ENCODE measurements around the gene GATA3. TPM values are rescaled to one million over a fixed set of nuclear protein-coding genes. Genes with fewer than 3 reads are reported as not detected.

The GATA3 gene
- total RNA-seq, 4 donors from 2014 or later, result 0.80 to 5.8 (median 1.4) TPM; not detected in 1

GRCh38 chr10:8058274-8059111 is 4.0 kb downstream of the GATA3 start:
- Histone ChIP-seq H3K9me3 (peaks cover 0 to 2% (median 0%) of the 10 kb centered on the region in 4 donors), H3K36me3 (no peaks in the 10 kb centered on the region), H3K27ac (peak overlapping the region in 2 of 4 donors; percentile 46 to 54), H3K4me1 (peaks cover 0 to 27% (median 3%) of the 10 kb centered on the region in 4 donors), H3K27me3 (peaks cover 0 to 25% of the 10 kb centered on the region in 2 donors), H3K4me3 (no peak overlapping the region)
- TF ChIP-seq, protein P1, sequence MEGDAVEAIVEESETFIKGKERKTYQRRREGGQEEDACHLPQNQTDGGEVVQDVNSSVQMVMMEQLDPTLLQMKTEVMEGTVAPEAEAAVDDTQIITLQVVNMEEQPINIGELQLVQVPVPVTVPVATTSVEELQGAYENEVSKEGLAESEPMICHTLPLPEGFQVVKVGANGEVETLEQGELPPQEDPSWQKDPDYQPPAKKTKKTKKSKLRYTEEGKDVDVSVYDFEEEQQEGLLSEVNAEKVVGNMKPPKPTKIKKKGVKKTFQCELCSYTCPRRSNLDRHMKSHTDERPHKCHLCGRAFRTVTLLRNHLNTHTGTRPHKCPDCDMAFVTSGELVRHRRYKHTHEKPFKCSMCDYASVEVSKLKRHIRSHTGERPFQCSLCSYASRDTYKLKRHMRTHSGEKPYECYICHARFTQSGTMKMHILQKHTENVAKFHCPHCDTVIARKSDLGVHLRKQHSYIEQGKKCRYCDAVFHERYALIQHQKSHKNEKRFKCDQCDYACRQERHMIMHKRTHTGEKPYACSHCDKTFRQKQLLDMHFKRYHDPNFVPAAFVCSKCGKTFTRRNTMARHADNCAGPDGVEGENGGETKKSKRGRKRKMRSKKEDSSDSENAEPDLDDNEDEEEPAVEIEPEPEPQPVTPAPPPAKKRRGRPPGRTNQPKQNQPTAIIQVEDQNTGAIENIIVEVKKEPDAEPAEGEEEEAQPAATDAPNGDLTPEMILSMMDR (IDR thresholded peaks at IDR 0.05), result no peak
- no peak for TF ChIP-seq POLR2A (IDR thresholded peaks at IDR 0.05)
- peak in 1 of 3 donors; percentile 25 for DNase-seq

GRCh38 chr10:8059191-8059936 is 4.9 kb downstream of the GATA3 start:
- Histone ChIP-seq H3K9me3 (no peaks in the 10 kb centered on the region), H3K4me3 (no peak overlapping the region), H3K4me1 (peaks cover 0 to 18% (median 0%) of the 10 kb centered on the region in 4 donors), H3K27ac (peak overlapping the region in 2 of 4 donors; percentile 46 to 54), H3K27me3 (peaks cover 0 to 18% of the 10 kb centered on the region in 2 donors), H3K36me3 (no peaks in the 10 kb centered on the region)
- no peak for DNase-seq
- no peak for TF ChIP-seq POLR2A (IDR thresholded peaks at IDR 0.05)
- TF ChIP-seq, protein P1 (IDR thresholded peaks at IDR 0.05), result no peak

- H3K27ac ChIP-seq, result peak overlapping the region; percentile 8 to 54 (median 38)
- H3K4me3 ChIP-seq, result peak overlapping the region in 2 of 4 donors; percentile 13 to 25
- no peaks in the 10 kb centered on the region for H3K9me3 ChIP-seq
- TF ChIP-seq, protein P1 (IDR thresholded peaks at IDR 0.05), result no peak
- TF ChIP-seq POLR2A (IDR thresholded peaks at IDR 0.05), result no peak
- peaks cover 0 to 11% (median 0%) of the 10 kb centered on the region in 4 donors for H3K4me1 ChIP-seq
- peaks cover 0 to 10% of the 10 kb centered on the region in 2 donors for H3K27me3 ChIP-seq
- DNase-seq, result peak in 2 of 3 donors; percentile 59 to 72
- H3K36me3 ChIP-seq, result no peaks in the 10 kb centered on the region
These were observed 5.7 kb downstream of the GATA3 start for GRCh38 chr10:8060010-8060703.

DNA sequence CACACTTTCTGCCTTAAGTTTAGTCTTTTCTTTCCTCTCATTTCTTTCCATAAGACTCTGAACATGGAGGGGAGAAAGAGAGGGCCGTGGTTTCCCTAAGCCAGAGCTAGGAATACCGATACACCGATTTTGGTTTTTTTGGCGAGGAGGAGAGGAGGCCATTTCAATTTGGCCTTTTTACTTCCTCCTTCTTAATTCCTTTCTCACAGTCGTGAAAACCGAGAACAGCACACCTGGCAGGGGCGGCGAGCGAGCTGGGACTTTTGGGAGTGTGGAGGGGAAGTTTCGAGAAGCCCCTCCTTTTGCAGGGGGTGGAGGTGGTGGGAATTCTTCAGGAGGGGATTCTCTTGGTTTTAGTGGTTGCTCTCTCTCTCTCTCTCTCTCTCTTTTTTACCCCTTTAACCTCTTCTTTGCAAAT is 6.2 kb downstream of the GATA3 start:
- Histone ChIP-seq H3K9me3 (no peaks in the 10 kb centered on the region), H3K4me3 (no peak overlapping the region), H3K36me3 (no peaks in the 10 kb centered on the region), H3K4me1 (peaks cover 0 to 5% (median 0%) of the 10 kb centered on the region in 4 donors), H3K27ac (peak overlapping the region; percentile 8 to 54 (median 30)), H3K27me3 (peaks cover 0 to 5% of the 10 kb centered on the region in 2 donors)
- TF ChIP-seq, protein P1 (IDR thresholded peaks at IDR 0.05), result no peak
- no peak for DNase-seq
